Ovary (tissue), 9 donors: ENCODE measurements around the gene MYBPC3. TPM values are rescaled to one million over a fixed set of nuclear protein-coding genes. Genes with fewer than 3 reads are reported as not detected.

ENCODE experiments used
- DNase-seq, 5 donors: peaks; one replicate each; pipeline ENCODE4 v3.0.0-alpha.2; 2019 to 2020
- H3K27ac ChIP-seq, 2 donors: fragments of 200-600 bp; one replicate each; pipeline versions ENCODE4 v1.5.1 to v1.8.0; 2019 to 2022
- H3K27me3 ChIP-seq: fragments of 200-600 bp; one replicate; pipeline ENCODE4 v1.8.0; 2022
- H3K36me3 ChIP-seq: fragments of 200-600 bp; sonication (generic); one replicate; pipeline ENCODE4 v1.5.1; 2019
- H3K4me1 ChIP-seq: one replicate; pipeline ENCODE4 v1.8.1; 2013; ENCODE audit warnings: mild to moderate bottlenecking, moderate library complexity; ENCODE audit not compliant: insufficient read depth
- H3K4me3 ChIP-seq: fragments of 200-600 bp; sonication (generic); one replicate; pipeline ENCODE4 v1.5.1; 2017
- H3K9me3 ChIP-seq, 2 donors: fragments of 200-600 bp in 1 of 2; sonication (generic) in 1 of 2; one replicate each; pipeline versions ENCODE4 v1.5.1 to v1.8.1; 2013 to 2019; ENCODE audit warnings: mild to moderate bottlenecking in 1 of 2, moderate library complexity in 1 of 2
- CTCF ChIP-seq, 3 donors: fragments of 450-650 bp in 2 of 3; fragments of 200-600 bp in 1 of 3; IDR thresholded peaks; one replicate each; pipeline versions ENCODE4 v1.5.1 to v1.8.0; 2016 to 2022; ENCODE audit warnings: antibody characterized with exemption in 3 of 3, mild to moderate bottlenecking in 1 of 3
- EP300 ChIP-seq: sonication (generic); formaldehyde crosslinking; IDR thresholded peaks from one replicate; pipeline ENCODE4 v1.6.1; 2017; ENCODE audit warnings: antibody characterized with exemption
- POLR2A ChIP-seq: fragments of 450-650 bp; IDR thresholded peaks from one replicate; pipeline ENCODE4 v1.6.1; 2017; ENCODE audit warnings: antibody characterized with exemption, mild to moderate bottlenecking, moderate library complexity
- WGBS, 3 donors: extraction: QIAGEN DNeasy Blood & Tissue Kit in 1 of 3; methylation state at CpG; one replicate each; pipeline versions ENCODE4 v1.1.5 to v1.1.7; 2013 to 2017; 5-methylcytosine and 5-hydroxymethylcytosine counted together
- intact Hi-C, 4 donors: fragments of 100-400 bp; cut with DNase I; formaldehyde crosslinking; loops; one replicate each; pipeline versions ENCODE4 v1.11.0 to v1.15.1; 2022 to 2023
- polyA plus RNA-seq, 2 donors: library from polyadenylated mRNA; stranded (reverse); fragments of 200-250 nt in 1 of 2; fragments of 350-450 nt in 1 of 2; fragmentation: Illumina TruSeq in 1 of 2; extraction: RNeasy Lipid Tissue Mini Kit (QIAGEN cat#74804) in 1 of 2; gene quantifications; one replicate each; pipeline ENCODE4 v1.2.3, GENCODE V29; 2013 to 2014
- total RNA-seq, 7 donors: library from RNA; depleted of rRNA in 2 of 7; stranded (reverse); fragments of >200 nt in 2 of 7; fragmentation: NEBNext Ultra II Directional in 3 of 7; extraction: Animal tissue kit (Norgen Biotek cat#: 25700) in 3 of 7; gene quantifications; one replicate each; pipeline versions ENCODE4 v1.1.0 to v1.2.4, GENCODE V29; 2016 to 2023
- donor health status: DM: no; HTN: no; CAD: no; lungs with moderate emphysema.
- donor health status: DM: no; HTN: no; CAD: no.
- donor health status: Bipolar disorder and iron deficiency.
- donor health status: DM: yes; HTN: yes; CAD: no.
- donor health status: DM: no; HTN: no; CAD: no.
- donor health status: DM: yes; HTN: yes; CAD: no.

MYBPC3 gene
- total and polyA plus RNA-seq, 9 donors, result 0.05 to 0.40 (median 0.22) TPM; not detected in 4

GRCh38 chr11:47376525-47377371 lies 24.2 kb upstream of the MYBPC3 start:
- Histone ChIP-seq H3K36me3 (no peaks in the 10 kb centered on the region), H3K27me3 (no peaks in the 10 kb centered on the region), H3K27ac (no peak overlapping the region), H3K4me1 (no peaks in the 10 kb centered on the region), H3K4me3 (no peak overlapping the region), H3K9me3 (no peaks in the 10 kb centered on the region)
- no peak for TF ChIP-seq EP300
- TF ChIP-seq POLR2A, result no peak
- no peak for TF ChIP-seq CTCF (IDR thresholded peaks at IDR 0.05)
- intact Hi-C loops, result loop anchor here (5.0 to 10.0 kb wide), 3 partner anchors 76 to 238 kb away; no protein-coding TSS in a partner anchor
- DNase-seq, result peak in 1 of 5 donors; percentile 33
- WGBS, 3 donors, result 71 to 72% (median 72%) methylated on average over 11 to 14 of the region's 14 CpGs

- TF ChIP-seq CTCF (IDR thresholded peaks at IDR 0.05) (no peak), EP300 (no peak), POLR2A (no peak)
- no peaks in the 10 kb centered on the region for H3K27me3 ChIP-seq
- intact Hi-C loops, result loop anchor here (5.0 to 10.0 kb wide), 3 partner anchors 76 to 239 kb away; no protein-coding TSS in a partner anchor
- WGBS, 3 donors, result 81 to 87% (median 83%) methylated on average over 8 of the region's 8 CpGs
- DNase-seq, result peak in 1 of 5 donors; percentile 16
- H3K9me3 ChIP-seq, result no peaks in the 10 kb centered on the region
- no peak overlapping the region for H3K27ac ChIP-seq
- H3K4me3 ChIP-seq, result no peak overlapping the region
- H3K36me3 ChIP-seq, result no peaks in the 10 kb centered on the region
- H3K4me1 ChIP-seq, result no peaks in the 10 kb centered on the region
These were observed 23.6 kb upstream of the MYBPC3 start for GRCh38 chr11:47376107-47376524.

- peak in 1 of 5 donors; percentile 25 for DNase-seq
- Histone ChIP-seq H3K36me3 (no peaks in the 10 kb centered on the region), H3K9me3 (no peaks in the 10 kb centered on the region), H3K4me3 (no peak overlapping the region), H3K27me3 (no peaks in the 10 kb centered on the region), H3K4me1 (no peaks in the 10 kb centered on the region), H3K27ac (no peak overlapping the region)
- intact Hi-C loops, result loop anchor here (2.0 to 10.0 kb wide), 4 partner anchors 77 to 239 kb away; no protein-coding TSS in a partner anchor
- 83 to 91% (median 91%) methylated on average over 13 of the region's 13 CpGs for WGBS, 3 donors
- TF ChIP-seq POLR2A, result no peak
- no peak for TF ChIP-seq CTCF (IDR thresholded peaks at IDR 0.05)
- TF ChIP-seq EP300, result no peak
These were observed 23.1 kb upstream of the MYBPC3 start for GRCh38 chr11:47375546-47376085.

- H3K27ac ChIP-seq, result no peak overlapping the region
- no peaks in the 10 kb centered on the region for H3K27me3 ChIP-seq
- WGBS, 3 donors, result 80 to 94% (median 87%) methylated on average over 8 of the region's 8 CpGs
- TF ChIP-seq POLR2A (no peak), EP300 (no peak), CTCF (IDR thresholded peaks at IDR 0.05) (no peak)
- no peak overlapping the region for H3K4me3 ChIP-seq
- peak in 1 of 5 donors; percentile 26 for DNase-seq
- H3K9me3 ChIP-seq, result no peaks in the 10 kb centered on the region
- intact Hi-C loops, result loop anchor here (2.0 to 10.0 kb wide), 4 partner anchors 77 to 240 kb away; no protein-coding TSS in a partner anchor
- no peaks in the 10 kb centered on the region for H3K4me1 ChIP-seq
- H3K36me3 ChIP-seq, result no peaks in the 10 kb centered on the region
These were observed 22.5 kb upstream of the MYBPC3 start for GRCh38 chr11:47375020-47375419.
